Stomach (tissue), 9 donors: ENCODE measurements around the gene DOC2A. TPM values are rescaled to one million over a fixed set of nuclear protein-coding genes. Genes with fewer than 3 reads are reported as not detected.
A peak's percentile ranks its signal among the peaks of the same experiment; 100 is the strongest.

Experiments
- DNase-seq, 2 donors: peaks; one replicate each; pipeline versions ENCODE4 v3.0.0 to v3.0.0-alpha.2; 2013 to 2019
- H3K27ac ChIP-seq, 5 donors: fragments of 200-600 bp in 4 of 5; sonication (generic) in 4 of 5; one replicate each; pipeline ENCODE4 v1.5.1; 2013 to 2019; ENCODE audit warnings: mild to moderate bottlenecking in 1 of 5, moderate library complexity in 1 of 5
- H3K27me3 ChIP-seq, 3 donors: fragments of 200-600 bp; sonication (generic); one replicate each; pipeline ENCODE4 v1.5.1; 2017 to 2019; ENCODE audit warnings: mixed run types in 1 of 3
- H3K36me3 ChIP-seq, 4 donors: fragments of 200-600 bp; sonication (generic); 1 replicate in 3 of 4; 2 replicates in 1 of 4; pipeline ENCODE4 v1.5.1; 2016 to 2019
- H3K4me1 ChIP-seq, 4 donors: fragments of 200-600 bp; sonication (generic); one replicate each; pipeline ENCODE4 v1.5.1; 2016 to 2019
- H3K4me3 ChIP-seq, 4 donors: fragments of 200-600 bp; sonication (generic) in 3 of 4; one replicate each; pipeline ENCODE4 v1.5.1; 2016 to 2019; ENCODE audit warnings: mild to moderate bottlenecking in 1 of 4
- H3K9me3 ChIP-seq, 4 donors: fragments of 200-600 bp; sonication (generic); one replicate each; pipeline ENCODE4 v1.5.1; 2016 to 2019
- CTCF ChIP-seq, 7 experiments: fragments of 450-650 bp in 4 of 7; fragments of 200-600 bp in 3 of 7; sonication (generic) in 3 of 7; IDR thresholded peaks; one replicate each; pipeline ENCODE4 v1.5.1; 2016 to 2019; ENCODE audit warnings: antibody characterized with exemption in 7 of 7, control low read depth in 2 of 7, mild to moderate bottlenecking in 1 of 7
- EP300 ChIP-seq: sonication (generic); formaldehyde crosslinking; IDR thresholded peaks from one replicate; pipeline ENCODE4 v1.6.1; 2017; ENCODE audit warnings: antibody characterized with exemption
- POLR2A ChIP-seq, 4 donors: fragments of 450-650 bp; IDR thresholded peaks; one replicate each; pipeline ENCODE4 v1.6.1; 2016; ENCODE audit warnings: antibody characterized with exemption in 4 of 4, control low read depth in 2 of 4, mild to moderate bottlenecking in 1 of 4, moderate library complexity in 1 of 4
- POLR2AphosphoS5 ChIP-seq, 3 donors: sonication (generic); formaldehyde crosslinking; IDR thresholded peaks; one replicate each; pipeline ENCODE4 v1.6.1; 2016; ENCODE audit warnings: antibody characterized with exemption in 3 of 3
- whole genome bisulfite sequencing, 5 donors: extraction: QIAGEN DNeasy Blood & Tissue Kit in 3 of 5; methylation state at CpG; one replicate each; pipeline versions ENCODE4 v1.1.5 to v1.1.7; 2013 to 2018; 5-methylcytosine and 5-hydroxymethylcytosine counted together
- intact Hi-C: fragments of 100-400 bp; cut with DNase I; formaldehyde crosslinking; loops from one replicate; pipeline ENCODE4 v1.15.1; 2023; ENCODE audit warnings: low total_unique reads
- polyA plus RNA-seq, 3 donors: library from polyadenylated mRNA; stranded (reverse); fragments of 200-250 nt; gene quantifications; one replicate each; pipeline ENCODE4 v1.2.3, GENCODE V29; 2013
- total RNA-seq, 5 donors: library from RNA; depleted of rRNA; stranded (reverse); fragments of >200 nt; gene quantifications; one replicate each; pipeline versions ENCODE4 v1.1.0 to v1.2.3, GENCODE V29; 2014 to 2016
- donor health status: healthy with polysubstance abuse.
- donor health status: Bipolar disorder and iron deficiency.
- donor health status: healthy.

Gene DOC2A
- total and polyA plus RNA-seq, 8 donors = 0.72 to 20.9 (median 1.8) TPM; not detected in 4

GRCh38 chr16:30007378-30007895 is 3.4 kb downstream of the DOC2A start:
- WGBS, 5 donors = 60 to 75% (median 68%) methylated on average over 5 to 11 of the region's 11 CpGs
- Histone ChIP-seq H3K4me3 (no peak overlapping the region), H3K27ac (no peak overlapping the region), H3K4me1 (peaks cover 25 to 46% (median 40%) of the 10 kb centered on the region in 4 donors), H3K27me3 (peaks cover 25 to 51% (median 35%) of the 10 kb centered on the region in 3 donors), H3K36me3 (peaks cover 0 to 18% (median 14%) of the 10 kb centered on the region in 4 donors), H3K9me3 (no peaks in the 10 kb centered on the region)
- DNase-seq = no peak
- intact Hi-C loops = no loop called here
- no peak for TF ChIP-seq EP300
- no peak for TF ChIP-seq POLR2AphosphoS5 (IDR thresholded peaks at IDR 0.05)

- no peak for TF ChIP-seq CTCF (IDR thresholded peaks at IDR 0.05)
- TF ChIP-seq EP300 = no peak
- no peak for TF ChIP-seq POLR2AphosphoS5 (IDR thresholded peaks at IDR 0.05)
- TF ChIP-seq POLR2A (IDR thresholded peaks at IDR 0.05) = no peak
- peaks cover 25 to 45% (median 29%) of the 10 kb centered on the region in 3 donors for H3K27me3 ChIP-seq
- 78 to 88% (median 85%) methylated on average over 23 to 34 of the region's 34 CpGs for WGBS, 5 donors
- no peaks in the 10 kb centered on the region for H3K9me3 ChIP-seq
- H3K36me3 ChIP-seq = peaks cover 0 to 24% (median 20%) of the 10 kb centered on the region in 4 donors
- no peak overlapping the region for H3K4me3 ChIP-seq
- no peak for DNase-seq
- no peak overlapping the region for H3K27ac ChIP-seq
- intact Hi-C loops = no loop called here
- peaks cover 24 to 42% (median 38%) of the 10 kb centered on the region in 4 donors for H3K4me1 ChIP-seq
These were observed 4.0 kb downstream of the DOC2A start for GRCh38 chr16:30006659-30007377.

GRCh38 chr16:30006095-30006473 is 4.7 kb downstream of the DOC2A start:
- intact Hi-C loops = no loop called here
- no peaks in the 10 kb centered on the region for H3K9me3 ChIP-seq
- 57 to 82% (median 79%) methylated on average over 8 to 18 of the region's 18 CpGs for whole genome bisulfite sequencing, 5 donors
- peaks cover 16 to 35% (median 31%) of the 10 kb centered on the region in 4 donors for H3K4me1 ChIP-seq
- H3K36me3 ChIP-seq = peaks cover 0 to 31% (median 27%) of the 10 kb centered on the region in 4 donors
- no peak for DNase-seq
- peaks cover 19 to 38% (median 21%) of the 10 kb centered on the region in 3 donors for H3K27me3 ChIP-seq
- no peak overlapping the region for H3K4me3 ChIP-seq
- TF ChIP-seq POLR2AphosphoS5 (IDR thresholded peaks at IDR 0.05) (no peak), EP300 (no peak), CTCF (IDR thresholded peaks at IDR 0.05) (no peak), POLR2A (IDR thresholded peaks at IDR 0.05) (no peak)
- no peak overlapping the region for H3K27ac ChIP-seq

GRCh38 chr16:30005341-30006094 is 5.3 kb downstream of the DOC2A start:
- no peaks in the 10 kb centered on the region for H3K9me3 ChIP-seq
- WGBS, 5 donors = 47 to 61% (median 55%) methylated on average over 12 to 35 of the region's 35 CpGs
- H3K27ac ChIP-seq = no peak overlapping the region
- TF ChIP-seq CTCF (IDR thresholded peaks at IDR 0.05) = peak in 5 of 7 experiments; percentile 63 to 82 (median 78)
- no peak for TF ChIP-seq EP300
- peak; percentile 32 to 69 for DNase-seq
- intact Hi-C loops = no loop called here
- peaks cover 11 to 29% (median 26%) of the 10 kb centered on the region in 4 donors for H3K4me1 ChIP-seq
- no peak overlapping the region for H3K4me3 ChIP-seq
- peaks cover 13 to 32% (median 16%) of the 10 kb centered on the region in 3 donors for H3K27me3 ChIP-seq
- peaks cover 0 to 37% (median 33%) of the 10 kb centered on the region in 4 donors for H3K36me3 ChIP-seq
